Testis (tissue), 2 donors: Measurements from ENCODE around the gene ARPC5.

Experiments
- POLR2A ChIP-seq: fragments of 450-650 bp; IDR thresholded peaks from one replicate; pipeline ENCODE4 v1.6.1; 2017; ENCODE audit warnings: antibody characterized with exemption, mild to moderate bottlenecking, moderate library complexity
- TF ChIP-seq, protein P1 (sequence below), 3 experiments: fragments of 450-650 bp in 2 of 3; fragments of 200-600 bp in 1 of 3; sonication (generic) in 1 of 3; IDR thresholded peaks; one replicate each; pipeline ENCODE4 v1.5.1; 2016 to 2019; ENCODE audit warnings: antibody characterized with exemption in 3 of 3, mild to moderate bottlenecking in 2 of 3, moderate library complexity in 1 of 3

DNA sequence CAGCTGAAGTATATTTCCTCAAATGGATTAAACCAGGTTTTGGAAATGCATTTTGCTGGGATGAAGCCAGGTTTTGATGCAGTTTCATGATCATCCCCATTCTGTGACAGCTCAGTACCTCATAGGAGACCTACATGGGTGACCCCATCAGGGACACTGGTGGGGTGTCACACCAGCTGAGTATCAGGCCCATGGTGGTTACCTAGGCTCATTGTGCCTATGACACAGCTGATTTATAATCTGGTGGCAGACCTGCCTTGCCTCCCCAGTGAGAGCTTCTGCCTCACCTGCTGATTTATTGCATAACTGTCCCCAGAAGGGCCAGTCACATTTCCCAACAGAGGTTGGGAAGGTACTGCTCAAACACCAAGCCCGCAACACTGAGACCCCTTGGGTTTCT, 49.1 kb downstream of the ARPC5 start:
- TF ChIP-seq, protein P1, sequence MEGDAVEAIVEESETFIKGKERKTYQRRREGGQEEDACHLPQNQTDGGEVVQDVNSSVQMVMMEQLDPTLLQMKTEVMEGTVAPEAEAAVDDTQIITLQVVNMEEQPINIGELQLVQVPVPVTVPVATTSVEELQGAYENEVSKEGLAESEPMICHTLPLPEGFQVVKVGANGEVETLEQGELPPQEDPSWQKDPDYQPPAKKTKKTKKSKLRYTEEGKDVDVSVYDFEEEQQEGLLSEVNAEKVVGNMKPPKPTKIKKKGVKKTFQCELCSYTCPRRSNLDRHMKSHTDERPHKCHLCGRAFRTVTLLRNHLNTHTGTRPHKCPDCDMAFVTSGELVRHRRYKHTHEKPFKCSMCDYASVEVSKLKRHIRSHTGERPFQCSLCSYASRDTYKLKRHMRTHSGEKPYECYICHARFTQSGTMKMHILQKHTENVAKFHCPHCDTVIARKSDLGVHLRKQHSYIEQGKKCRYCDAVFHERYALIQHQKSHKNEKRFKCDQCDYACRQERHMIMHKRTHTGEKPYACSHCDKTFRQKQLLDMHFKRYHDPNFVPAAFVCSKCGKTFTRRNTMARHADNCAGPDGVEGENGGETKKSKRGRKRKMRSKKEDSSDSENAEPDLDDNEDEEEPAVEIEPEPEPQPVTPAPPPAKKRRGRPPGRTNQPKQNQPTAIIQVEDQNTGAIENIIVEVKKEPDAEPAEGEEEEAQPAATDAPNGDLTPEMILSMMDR (IDR thresholded peaks at IDR 0.05): no peak
- no peak for TF ChIP-seq POLR2A
